Psoas muscle (tissue), 8 donors: ENCODE results near the gene DGAT2. TPM values are rescaled to one million over a fixed set of nuclear protein-coding genes. Genes with fewer than 3 reads are reported as not detected.

Experiments
- ATAC-seq, 4 donors: fragments of 200-7000 bp; cut with Tn5 transposase; one replicate each; pipeline ENCODE4 v1.9.1; 2020; ENCODE audit warnings: moderate library complexity in 3 of 4, mild to moderate bottlenecking in 2 of 4
- DNase-seq, 2 donors: peaks; one replicate each; pipeline ENCODE4 v3.0.0-alpha.2; 2020
- H3K27ac ChIP-seq: fragments of 200-600 bp; one replicate; pipeline ENCODE4 v1.8.0; 2022
- H3K27me3 ChIP-seq, 3 donors: fragments of 200-600 bp in 1 of 3; one replicate each; pipeline versions ENCODE4 v1.6.1 to v1.8.0; 2013 to 2022; ENCODE audit warnings: low read length in 2 of 3, mild to moderate bottlenecking in 2 of 3, moderate library complexity in 1 of 3; ENCODE audit not compliant: insufficient read depth in 3 of 3
- H3K36me3 ChIP-seq, 2 donors: fragments of 200-600 bp in 1 of 2; one replicate each; pipeline versions ENCODE4 v1.6.1 to v1.8.0; 2013 to 2022; ENCODE audit warnings: low read depth in 1 of 2, mild to moderate bottlenecking in 1 of 2, moderate library complexity in 1 of 2; ENCODE audit not compliant: insufficient read depth in 1 of 2
- H3K4me1 ChIP-seq: fragments of 200-600 bp; one replicate; pipeline ENCODE4 v1.8.0; 2022
- H3K4me3 ChIP-seq: fragments of 200-600 bp; one replicate; pipeline ENCODE4 v1.8.0; 2022; ENCODE audit warnings: mild to moderate bottlenecking
- H3K9me3 ChIP-seq: fragments of 200-600 bp; one replicate; pipeline ENCODE4 v1.8.0; 2022
- WGBS, 3 donors: extraction: QIAGEN DNeasy Blood & Tissue Kit; methylation state at CpG; one replicate each; pipeline versions ENCODE4 v1.1.6 to v1.1.7; 2013; 5-methylcytosine and 5-hydroxymethylcytosine counted together
- intact Hi-C, 2 donors: fragments of 100-400 bp; cut with DNase I; formaldehyde crosslinking; loops; one replicate each; pipeline versions ENCODE4 v1.11.0 to v1.14.2; 2022
- long read RNA-seq, 2 donors: library from polyadenylated mRNA; unstranded; transcript quantifications; one replicate each; pipeline ENCODE4 v2.0.0, GENCODE V29; 2021
- polyA plus RNA-seq, 3 donors: library from polyadenylated mRNA; stranded (reverse); fragments of 200-250 nt; gene quantifications; one replicate each; pipeline ENCODE4 v1.2.3, GENCODE V29; 2013
- total RNA-seq, 4 donors: library from RNA; stranded (reverse); fragmentation: NEBNext Ultra II Directional in 2 of 4; extraction: Animal tissue kit (Norgen Biotek cat#: 25700) in 2 of 4; gene quantifications; one replicate each; pipeline versions ENCODE4 v1.2.1 to v1.2.4, GENCODE V29; 2021 to 2023
- TF ChIP-seq, protein P1 (sequence below): fragments of 200-600 bp; IDR thresholded peaks from one replicate; pipeline ENCODE4 v1.8.0; 2022; ENCODE audit warnings: antibody characterized with exemption
- donor health status: healthy with polysubstance abuse.
- donor health status: DM: no; HTN: no; CAD: no; lungs with moderate emphysema.
- donor health status: Bipolar disorder and iron deficiency.
- donor health status: healthy.
- donor health status: DM: yes; HTN: yes; CAD: no.
- donor health status: DM: no; HTN: no; CAD: no.
- donor health status: DM: no; HTN: no; CAD: no.
- donor health status: DM: yes; HTN: yes; CAD: no.

The DGAT2 gene, protein sequence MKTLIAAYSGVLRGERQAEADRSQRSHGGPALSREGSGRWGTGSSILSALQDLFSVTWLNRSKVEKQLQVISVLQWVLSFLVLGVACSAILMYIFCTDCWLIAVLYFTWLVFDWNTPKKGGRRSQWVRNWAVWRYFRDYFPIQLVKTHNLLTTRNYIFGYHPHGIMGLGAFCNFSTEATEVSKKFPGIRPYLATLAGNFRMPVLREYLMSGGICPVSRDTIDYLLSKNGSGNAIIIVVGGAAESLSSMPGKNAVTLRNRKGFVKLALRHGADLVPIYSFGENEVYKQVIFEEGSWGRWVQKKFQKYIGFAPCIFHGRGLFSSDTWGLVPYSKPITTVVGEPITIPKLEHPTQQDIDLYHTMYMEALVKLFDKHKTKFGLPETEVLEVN
- total RNA-seq (1 to 10 TPM; 1.1 to 6.7 (median 3.4) TPM), polyA plus RNA-seq (10 to 100 TPM in 1 of 3 donors, 1 to 10 TPM in 2; 1.2 to 14.1 (median 3.0) TPM)
- long read RNA-seq, donor 1, transcript DGAT2-201 (8 exons, 2,453 nt) = major isoform, 9 of 9 reads
- long read RNA-seq, donor 1, partial matches to known transcripts = 0 of 9 reads
- long read RNA-seq, donor 1, other reads (novel, unspliced or antisense) = 0 of 9 reads
- long read RNA-seq, donor 2, transcript DGAT2-201 (8 exons, 2,453 nt) = major isoform, 13 of 18 reads
- long read RNA-seq, donor 2, partial matches to known transcripts = 0 of 18 reads
- long read RNA-seq, donor 2, other reads (novel, unspliced or antisense) = 4 of 18 reads

DNA sequence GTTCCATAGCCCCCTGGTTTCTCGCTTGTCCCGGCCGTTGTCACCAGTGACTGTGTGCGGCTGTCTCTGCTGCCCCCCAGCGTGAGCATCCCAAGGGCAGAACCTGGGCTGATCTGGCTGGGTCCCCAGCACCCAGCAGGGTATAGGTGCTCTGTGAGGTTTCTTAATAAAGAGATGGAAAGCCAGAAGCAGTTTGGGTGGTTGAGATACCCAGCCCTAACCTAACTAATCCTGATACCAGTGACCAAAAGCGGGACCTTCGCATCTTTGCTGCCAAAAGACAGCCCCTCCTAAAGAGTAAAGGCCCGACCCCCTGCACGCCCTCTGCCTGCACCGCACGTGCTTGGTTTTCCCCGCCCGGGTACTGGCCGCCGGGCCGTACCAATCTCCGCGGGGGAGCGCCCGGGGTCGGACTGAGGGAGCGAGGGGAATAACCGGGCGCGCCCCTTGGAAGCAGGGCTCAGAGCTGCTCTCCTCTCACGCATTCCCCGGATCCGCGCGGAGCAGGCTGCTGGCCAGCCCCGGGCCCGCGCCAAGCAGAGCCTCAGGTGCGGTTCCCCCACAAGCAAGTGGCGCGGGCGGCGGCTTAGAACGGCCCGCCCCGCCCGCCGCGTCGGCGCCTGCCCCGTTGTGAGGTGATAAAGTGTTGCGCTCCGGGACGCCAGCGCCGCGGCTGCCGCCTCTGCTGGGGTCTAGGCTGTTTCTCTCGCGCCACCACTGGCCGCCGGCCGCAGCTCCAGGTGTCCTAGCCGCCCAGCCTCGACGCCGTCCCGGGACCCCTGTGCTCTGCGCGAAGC lies at the start of gene DGAT2:
Gene DGAT2 (plus strand): TSS at position 667 of the 797 bp plus-strand sequence. CDS start 214 bp downstream, outside the sequence.
- no peaks in the 10 kb centered on the region for H3K36me3 ChIP-seq
- 2 to 3% (median 2%) methylated on average over 42 to 66 of the region's 66 CpGs for WGBS, 3 donors
- TF ChIP-seq, protein P1, sequence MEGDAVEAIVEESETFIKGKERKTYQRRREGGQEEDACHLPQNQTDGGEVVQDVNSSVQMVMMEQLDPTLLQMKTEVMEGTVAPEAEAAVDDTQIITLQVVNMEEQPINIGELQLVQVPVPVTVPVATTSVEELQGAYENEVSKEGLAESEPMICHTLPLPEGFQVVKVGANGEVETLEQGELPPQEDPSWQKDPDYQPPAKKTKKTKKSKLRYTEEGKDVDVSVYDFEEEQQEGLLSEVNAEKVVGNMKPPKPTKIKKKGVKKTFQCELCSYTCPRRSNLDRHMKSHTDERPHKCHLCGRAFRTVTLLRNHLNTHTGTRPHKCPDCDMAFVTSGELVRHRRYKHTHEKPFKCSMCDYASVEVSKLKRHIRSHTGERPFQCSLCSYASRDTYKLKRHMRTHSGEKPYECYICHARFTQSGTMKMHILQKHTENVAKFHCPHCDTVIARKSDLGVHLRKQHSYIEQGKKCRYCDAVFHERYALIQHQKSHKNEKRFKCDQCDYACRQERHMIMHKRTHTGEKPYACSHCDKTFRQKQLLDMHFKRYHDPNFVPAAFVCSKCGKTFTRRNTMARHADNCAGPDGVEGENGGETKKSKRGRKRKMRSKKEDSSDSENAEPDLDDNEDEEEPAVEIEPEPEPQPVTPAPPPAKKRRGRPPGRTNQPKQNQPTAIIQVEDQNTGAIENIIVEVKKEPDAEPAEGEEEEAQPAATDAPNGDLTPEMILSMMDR = no peak
- ATAC-seq (peak; percentile 85 to 97 (median 88)), DNase-seq (peak; percentile 80 to 88)
- intact Hi-C loops = loop anchor here (5.0 kb wide), 2 partner anchors 46 to 221 kb away; no protein-coding TSS in a partner anchor
- H3K27ac ChIP-seq = no peak within 1 kb of the TSS
- H3K9me3 ChIP-seq = no peaks in the 10 kb centered on the region
- H3K4me3 ChIP-seq = peak within 1 kb of the TSS; percentile 68
- H3K27me3 ChIP-seq = peaks cover 0 to 26% (median 0%) of the 10 kb centered on the region in 3 donors
- peaks cover 6% of the 10 kb centered on the region for H3K4me1 ChIP-seq

DNA sequence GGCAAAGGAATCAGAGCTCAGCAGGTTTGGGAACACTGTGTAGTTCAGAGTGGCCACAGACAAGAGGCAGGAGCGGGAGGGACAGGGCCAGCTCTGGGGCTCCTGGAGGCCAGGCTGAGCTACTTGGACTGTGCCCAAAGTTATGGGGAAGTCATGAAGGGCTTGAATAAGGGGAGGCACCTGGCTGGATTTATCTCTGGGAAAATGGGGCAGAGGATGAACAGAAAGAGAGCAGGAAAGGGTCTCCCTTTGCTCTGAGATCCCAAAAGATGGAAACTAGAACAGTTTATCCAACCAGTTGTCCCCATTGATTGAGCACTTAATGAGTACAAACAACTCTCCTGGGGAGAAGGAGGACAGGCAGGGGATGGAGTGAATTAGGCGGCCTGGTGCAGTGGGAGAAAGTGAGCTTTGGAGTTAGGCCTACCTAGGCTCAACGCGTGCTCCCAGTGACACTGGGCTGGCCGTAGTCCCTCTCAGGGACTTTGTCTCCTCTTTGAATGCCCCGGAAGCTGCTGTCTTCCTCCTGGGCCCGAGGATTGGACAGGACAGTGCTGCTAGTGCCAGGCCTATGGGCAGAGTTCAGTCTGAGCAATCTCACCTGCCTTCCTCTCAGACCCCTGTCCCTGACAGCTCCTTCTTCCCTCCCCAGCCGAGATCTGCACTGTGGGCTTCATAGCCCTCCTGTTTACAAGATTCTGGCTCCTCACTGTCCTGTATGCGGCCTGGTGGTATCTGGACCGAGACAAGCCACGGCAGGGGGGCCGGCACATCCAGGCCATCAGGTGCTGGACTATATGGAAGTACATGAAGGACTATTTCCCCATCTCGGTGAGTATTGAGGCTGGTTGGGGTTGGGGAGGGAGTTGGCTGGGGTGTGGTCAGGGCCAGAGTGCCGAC lies 49.0 kb upstream of the DGAT2 start:
- Histone ChIP-seq H3K27ac (no peak overlapping the region), H3K4me1 (no peaks in the 10 kb centered on the region), H3K4me3 (no peak overlapping the region), H3K27me3 (no peaks in the 10 kb centered on the region), H3K36me3 (no peaks in the 10 kb centered on the region), H3K9me3 (no peaks in the 10 kb centered on the region)
- 93 to 94% (median 94%) methylated on average over 14 of the region's 14 CpGs for WGBS, 3 donors
- TF ChIP-seq, protein P1 = no peak
- ATAC-seq (no peak), DNase-seq (no peak)
- intact Hi-C loops = loop anchor here (5.0 to 10.0 kb wide), 2 partner anchors 48 to 595 kb away; partner anchors contain the start of gene DGAT2 (in 2 of the 2)

DNA sequence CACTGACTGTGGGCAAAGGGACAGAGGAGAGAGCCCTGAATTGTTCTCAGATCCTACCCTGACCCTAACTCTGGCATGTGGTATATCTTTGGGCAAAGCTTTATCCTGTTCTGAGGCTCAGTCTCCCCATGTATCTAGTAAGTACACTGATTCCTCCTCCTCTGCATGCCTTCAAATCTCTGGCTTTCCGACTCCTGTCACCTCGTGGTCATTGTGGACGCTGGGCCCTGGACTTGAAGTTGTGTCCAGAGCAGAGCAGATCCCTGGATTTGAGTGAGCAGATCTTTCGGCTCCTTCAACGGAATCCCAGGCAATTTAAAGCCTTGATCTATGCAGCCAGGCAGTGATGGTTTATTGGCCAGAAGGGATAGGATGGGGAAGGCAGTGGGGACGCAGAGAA lies 47.9 kb upstream of the DGAT2 start:
- intact Hi-C loops = loop anchor here (5.0 to 10.0 kb wide), 2 partner anchors 47 to 594 kb away; partner anchors contain the start of gene DGAT2 (in 2 of the 2)
- H3K9me3 ChIP-seq = no peaks in the 10 kb centered on the region
- H3K27me3 ChIP-seq = no peaks in the 10 kb centered on the region
- TF ChIP-seq, protein P1 = no peak
- WGBS, 3 donors = 91 to 97% (median 94%) methylated on average over 6 of the region's 6 CpGs
- H3K4me3 ChIP-seq = no peak overlapping the region
- H3K4me1 ChIP-seq = no peaks in the 10 kb centered on the region
- no peaks in the 10 kb centered on the region for H3K36me3 ChIP-seq
- H3K27ac ChIP-seq = no peak overlapping the region
- ATAC-seq (no peak), DNase-seq (no peak)
